Tibial nerve (tissue), 4 donors: Measurements from ENCODE around the gene ZNF385B.
"Not testable (repeated sequence)": the region's sequence is repeated elsewhere in the genome, so short reads cannot be mapped to it uniquely, and the experiment has no call there.

Experiments
- EP300 ChIP-seq, 2 donors: sonication (generic); formaldehyde crosslinking; IDR thresholded peaks; one replicate each; pipeline ENCODE4 v1.6.1; 2017; ENCODE audit warnings: antibody characterized with exemption in 2 of 2, mild to moderate bottlenecking in 1 of 2
- TF ChIP-seq, protein P1 (sequence below), 5 experiments: fragments of 200-600 bp in 3 of 5; fragments of 450-650 bp in 2 of 5; sonication (generic) in 3 of 5; IDR thresholded peaks; one replicate each; pipeline ENCODE4 v1.5.1; 2016 to 2019; ENCODE audit warnings: antibody characterized with exemption in 5 of 5, mild to moderate bottlenecking in 3 of 5, moderate library complexity in 2 of 5

DNA sequence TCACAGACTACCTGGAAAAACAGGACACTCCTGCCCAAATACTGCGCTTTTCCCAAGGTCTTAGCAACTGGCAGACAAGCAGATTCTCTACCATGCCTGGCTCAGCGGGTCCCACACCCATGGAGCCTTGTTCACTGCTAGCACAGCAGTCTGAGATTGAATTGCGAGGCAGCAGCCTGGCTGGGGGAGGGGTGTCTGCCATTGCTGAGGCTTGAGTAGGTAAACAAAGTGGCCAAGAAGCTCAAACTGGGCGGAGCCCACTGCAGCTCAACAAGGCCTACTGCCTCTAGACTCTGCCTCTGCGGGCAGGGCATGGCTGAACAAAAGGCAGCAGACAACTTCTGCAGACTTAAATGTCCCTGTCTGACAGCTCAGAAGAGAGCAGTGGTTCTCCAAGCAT, 231.6 kb downstream of the ZNF385B start:
- not testable (repeated sequence) for TF ChIP-seq EP300 (IDR thresholded peaks at IDR 0.05)
- TF ChIP-seq, protein P1, sequence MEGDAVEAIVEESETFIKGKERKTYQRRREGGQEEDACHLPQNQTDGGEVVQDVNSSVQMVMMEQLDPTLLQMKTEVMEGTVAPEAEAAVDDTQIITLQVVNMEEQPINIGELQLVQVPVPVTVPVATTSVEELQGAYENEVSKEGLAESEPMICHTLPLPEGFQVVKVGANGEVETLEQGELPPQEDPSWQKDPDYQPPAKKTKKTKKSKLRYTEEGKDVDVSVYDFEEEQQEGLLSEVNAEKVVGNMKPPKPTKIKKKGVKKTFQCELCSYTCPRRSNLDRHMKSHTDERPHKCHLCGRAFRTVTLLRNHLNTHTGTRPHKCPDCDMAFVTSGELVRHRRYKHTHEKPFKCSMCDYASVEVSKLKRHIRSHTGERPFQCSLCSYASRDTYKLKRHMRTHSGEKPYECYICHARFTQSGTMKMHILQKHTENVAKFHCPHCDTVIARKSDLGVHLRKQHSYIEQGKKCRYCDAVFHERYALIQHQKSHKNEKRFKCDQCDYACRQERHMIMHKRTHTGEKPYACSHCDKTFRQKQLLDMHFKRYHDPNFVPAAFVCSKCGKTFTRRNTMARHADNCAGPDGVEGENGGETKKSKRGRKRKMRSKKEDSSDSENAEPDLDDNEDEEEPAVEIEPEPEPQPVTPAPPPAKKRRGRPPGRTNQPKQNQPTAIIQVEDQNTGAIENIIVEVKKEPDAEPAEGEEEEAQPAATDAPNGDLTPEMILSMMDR (IDR thresholded peaks at IDR 0.05), result not testable (repeated sequence)
